Heart right ventricle (tissue), 16 donors: ENCODE results near the gene FOXRED2. TPM values are rescaled to one million over a fixed set of nuclear protein-coding genes. Genes with fewer than 3 reads are reported as not detected.

Experiments used
- ATAC-seq, 8 donors: fragments of 200-7000 bp; cut with Tn5 transposase; one replicate each; pipeline ENCODE4 v1.9.1; 2020; ENCODE audit warnings: mild to moderate bottlenecking in 8 of 8, moderate library complexity in 8 of 8, moderate number of reproducible peaks in 1 of 8
- DNase-seq, 2 donors: peaks; one replicate each; pipeline ENCODE4 v3.0.0-alpha.2; 2020
- H3K27ac ChIP-seq, 10 donors: fragments of 200-600 bp; sonication (generic) in 2 of 10; one replicate each; pipeline versions ENCODE4 v1.5.0 to v1.8.0; 2020 to 2022; ENCODE audit warnings: mild to moderate bottlenecking in 3 of 10
- H3K27me3 ChIP-seq, 7 donors: fragments of 200-600 bp; one replicate each; pipeline ENCODE4 v1.8.0; 2021 to 2022; ENCODE audit warnings: mild to moderate bottlenecking in 2 of 7
- H3K36me3 ChIP-seq, 9 donors: fragments of 200-600 bp; sonication (generic) in 1 of 9; one replicate each; pipeline versions ENCODE4 v1.5.0 to v1.8.0; 2020 to 2022; ENCODE audit warnings: mild to moderate bottlenecking in 2 of 9
- H3K4me1 ChIP-seq, 9 donors: fragments of 200-600 bp; sonication (generic) in 1 of 9; one replicate each; pipeline versions ENCODE4 v1.5.0 to v1.8.0; 2020 to 2022; ENCODE audit warnings: mild to moderate bottlenecking in 4 of 9
- H3K4me3 ChIP-seq, 10 donors: fragments of 200-600 bp; sonication (generic) in 2 of 10; one replicate each; pipeline versions ENCODE4 v1.5.0 to v1.8.0; 2020 to 2022; ENCODE audit warnings: mild to moderate bottlenecking in 7 of 10, moderate library complexity in 2 of 10
- H3K9me3 ChIP-seq, 11 donors: fragments of 200-600 bp in 10 of 11; sonication (generic) in 2 of 11; one replicate each; pipeline versions ENCODE4 v1.5.0 to v1.8.0; 2013 to 2022; ENCODE audit warnings: mild to moderate bottlenecking in 2 of 11, control low read depth in 1 of 11, moderate library complexity in 1 of 11
- WGBS, 2 donors: extraction: QIAGEN DNeasy Blood & Tissue Kit; methylation state at CpG; one replicate each; pipeline ENCODE4 v1.1.7; 2013; ENCODE audit warnings: inconsistent platforms in 1 of 2; 5-methylcytosine and 5-hydroxymethylcytosine counted together
- intact Hi-C, 10 donors: fragments of 100-400 bp; cut with DNase I; formaldehyde crosslinking; loops; one replicate each; pipeline versions ENCODE4 v1.11.1 to v1.14.2; 2022
- polyA plus RNA-seq, 2 donors: library from polyadenylated mRNA; stranded (reverse); fragments of 200-250 nt; gene quantifications; one replicate each; pipeline ENCODE4 v1.2.3, GENCODE V29; 2013
- total RNA-seq, 10 donors: library from RNA; stranded (reverse); fragmentation: NEBNext Ultra II Directional in 3 of 10; extraction: Animal tissue kit (Norgen Biotek cat#: 25700) in 3 of 10; gene quantifications; one replicate each; pipeline versions ENCODE4 v1.2.1 to v1.2.4, GENCODE V29; 2021 to 2023
- TF ChIP-seq, protein P1 (sequence below), 9 donors: fragments of 200-600 bp; sonication (generic) in 2 of 9; IDR thresholded peaks; one replicate each; pipeline versions ENCODE4 v1.5.0 to v1.8.0; 2021 to 2022; ENCODE audit warnings: antibody characterized with exemption in 9 of 9, mild to moderate bottlenecking in 5 of 9, moderate library complexity in 1 of 9
- donor health status: Arrhythmogenic right ventricular cardiomyopathy.
- donor health status: ischemic (EF 13 %, LVEDD 7.1; RV severe dilation, severe dysfunction).
- donor health status: healthy with polysubstance abuse.
- donor health status: DM: no; HTN: yes; CAD: no.
- donor health status: DM: no; HTN: no; CAD: no.
- donor health status: ischemic (EF 25% LVEDD 6.9; RV normal size, moderate dysfunction).
- donor health status: ischemic (EF 25% LVEDD 5.7; RV mildly dilated, moderate dysfunction).
- donor health status: healthy.
- donor health status: DM: yes; HTN: yes; CAD: no.
- donor health status: Ischemic cardiomyopathy.
- donor health status: ischemic (EF 35%, LVEDD 5.7; RV mildly dilated, moderate dysfunction).
- donor health status: nonischemic (EF 11% LVEDD 7.7; RV severe dilation, severe dysfunction).
- donor health status: DM: yes; HTN: yes; CAD: no.
- donor health status: PGD.
- donor health status: ischemic (EF 29% LVEDD 5.4; RV normal size, mild dysfunction).
- donor health status: nonischemic (EF 23%, LVEDD 6.1; RV moderate dilation, normal function).

Gene FOXRED2
- total and polyA plus RNA-seq, 12 donors = 2.2 to 15.7 (median 8.5) TPM

DNA sequence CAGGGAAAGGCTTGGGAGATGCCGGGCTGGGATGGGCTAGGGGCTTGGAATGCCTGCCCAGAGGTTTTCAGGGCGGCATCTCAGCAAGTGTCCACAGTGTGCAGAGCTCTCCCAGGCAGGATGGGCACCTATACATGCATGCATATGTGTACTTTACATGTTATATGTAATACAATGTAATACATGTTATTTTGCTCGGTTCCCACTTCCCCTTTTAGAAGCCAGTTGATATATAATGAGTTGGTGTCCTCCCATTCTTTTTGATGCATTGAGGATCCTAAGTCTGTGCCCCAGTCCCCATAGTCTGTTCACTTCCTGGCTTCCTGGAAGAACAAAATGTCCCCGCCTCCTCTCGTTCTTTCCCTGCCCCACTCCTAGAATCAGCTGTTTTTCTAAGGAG lies 42.2 kb upstream of the FOXRED2 start:
- H3K9me3 ChIP-seq = no peaks in the 10 kb centered on the region
- H3K36me3 ChIP-seq = no peaks in the 10 kb centered on the region
- peaks cover 0 to 2% (median 0%) of the 10 kb centered on the region in 9 donors for H3K4me1 ChIP-seq
- ATAC-seq = no peak
- no peak overlapping the region for H3K4me3 ChIP-seq
- intact Hi-C loops = loop anchor here in 8 of 10 donors (5.0 to 10.0 kb wide), 5 partner anchors 216 to 436 kb away; partner anchors contain the start of gene IFT27 (in 5 of the 8)
- H3K27me3 ChIP-seq = peaks cover 5 to 69% (median 50%) of the 10 kb centered on the region in 7 donors
- TF ChIP-seq, protein P1, sequence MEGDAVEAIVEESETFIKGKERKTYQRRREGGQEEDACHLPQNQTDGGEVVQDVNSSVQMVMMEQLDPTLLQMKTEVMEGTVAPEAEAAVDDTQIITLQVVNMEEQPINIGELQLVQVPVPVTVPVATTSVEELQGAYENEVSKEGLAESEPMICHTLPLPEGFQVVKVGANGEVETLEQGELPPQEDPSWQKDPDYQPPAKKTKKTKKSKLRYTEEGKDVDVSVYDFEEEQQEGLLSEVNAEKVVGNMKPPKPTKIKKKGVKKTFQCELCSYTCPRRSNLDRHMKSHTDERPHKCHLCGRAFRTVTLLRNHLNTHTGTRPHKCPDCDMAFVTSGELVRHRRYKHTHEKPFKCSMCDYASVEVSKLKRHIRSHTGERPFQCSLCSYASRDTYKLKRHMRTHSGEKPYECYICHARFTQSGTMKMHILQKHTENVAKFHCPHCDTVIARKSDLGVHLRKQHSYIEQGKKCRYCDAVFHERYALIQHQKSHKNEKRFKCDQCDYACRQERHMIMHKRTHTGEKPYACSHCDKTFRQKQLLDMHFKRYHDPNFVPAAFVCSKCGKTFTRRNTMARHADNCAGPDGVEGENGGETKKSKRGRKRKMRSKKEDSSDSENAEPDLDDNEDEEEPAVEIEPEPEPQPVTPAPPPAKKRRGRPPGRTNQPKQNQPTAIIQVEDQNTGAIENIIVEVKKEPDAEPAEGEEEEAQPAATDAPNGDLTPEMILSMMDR (IDR thresholded peaks at IDR 0.05) = no peak
- DNase-seq = no peak
- peak overlapping the region in 1 of 10 donors; percentile 31 for H3K27ac ChIP-seq
- 54 to 60% methylated on average over 5 of the region's 5 CpGs for WGBS, 2 donors

DNA sequence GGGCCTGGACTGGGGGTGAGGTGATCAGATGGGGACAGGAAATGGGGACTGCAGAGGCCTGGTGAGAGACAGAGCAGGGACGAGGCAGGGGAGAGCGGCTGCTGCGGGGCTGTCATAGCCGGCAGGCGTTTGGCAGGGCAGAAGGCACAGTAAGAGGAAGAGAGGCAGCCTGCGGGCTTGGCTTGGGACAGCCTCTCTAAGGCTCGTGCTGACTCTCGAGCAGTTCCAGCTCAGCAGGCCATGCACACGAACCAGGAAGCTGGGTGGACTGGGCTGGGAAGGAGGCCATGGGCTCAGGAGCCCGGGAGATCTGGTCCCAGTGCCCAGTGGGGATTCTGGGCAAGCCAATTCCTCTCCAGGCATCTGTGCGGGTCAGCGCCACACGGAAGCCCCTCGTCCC lies 41.8 kb upstream of the FOXRED2 start:
- no peaks in the 10 kb centered on the region for H3K36me3 ChIP-seq
- H3K27me3 ChIP-seq = peaks cover 5 to 69% (median 47%) of the 10 kb centered on the region in 7 donors
- H3K4me3 ChIP-seq = no peak overlapping the region
- peak overlapping the region in 1 of 10 donors; percentile 31 for H3K27ac ChIP-seq
- ATAC-seq (peak in 3 of 8 donors; percentile 34 to 61 (median 59)), DNase-seq (peak in 1 of 2 donors; percentile 31)
- TF ChIP-seq, protein P1 (IDR thresholded peaks at IDR 0.05) = no peak
- H3K4me1 ChIP-seq = peaks cover 0 to 2% (median 0%) of the 10 kb centered on the region in 9 donors
- H3K9me3 ChIP-seq = no peaks in the 10 kb centered on the region
- intact Hi-C loops = loop anchor here in 8 of 10 donors (5.0 to 10.0 kb wide), 5 partner anchors 216 to 436 kb away; partner anchors contain the start of gene IFT27 (in 5 of the 8)
- 42 to 46% methylated on average over 14 of the region's 14 CpGs for WGBS, 2 donors

DNA sequence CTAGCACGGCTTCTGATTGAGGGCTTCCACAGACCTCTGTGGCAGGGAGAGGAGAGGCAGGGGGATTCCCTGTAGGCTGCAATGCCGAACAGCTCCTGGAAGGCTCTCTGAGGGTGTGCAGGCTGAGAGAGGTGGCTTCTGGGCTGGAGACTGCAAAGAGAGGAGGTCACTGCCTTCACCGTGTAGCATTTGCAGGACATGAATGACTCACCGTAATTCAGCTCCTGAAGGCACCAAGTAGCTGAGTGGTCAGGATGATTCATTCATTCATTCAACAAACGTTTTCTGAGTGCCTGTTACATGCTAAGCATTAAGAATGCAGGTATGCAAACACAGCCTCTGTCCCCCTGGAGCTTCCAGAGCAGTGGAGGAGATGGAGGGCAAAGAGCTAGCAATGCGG lies 40.1 kb upstream of the FOXRED2 start:
- no peaks in the 10 kb centered on the region for H3K36me3 ChIP-seq
- H3K4me1 ChIP-seq = peaks cover 0 to 4% (median 0%) of the 10 kb centered on the region in 9 donors
- H3K27me3 ChIP-seq = peaks cover 5 to 54% (median 36%) of the 10 kb centered on the region in 7 donors
- intact Hi-C loops = loop anchor here in 8 of 10 donors (1.0 to 10.0 kb wide), 7 partner anchors 218 to 438 kb away; partner anchors contain the start of gene IFT27 (in 5 of the 8)
- DNase-seq (no peak), ATAC-seq (no peak)
- TF ChIP-seq, protein P1 (IDR thresholded peaks at IDR 0.05) = no peak
- no peak overlapping the region for H3K27ac ChIP-seq
- no peak overlapping the region for H3K4me3 ChIP-seq
- WGBS, 2 donors = 45 to 46% methylated on average over 6 of the region's 6 CpGs
- no peaks in the 10 kb centered on the region for H3K9me3 ChIP-seq

DNA sequence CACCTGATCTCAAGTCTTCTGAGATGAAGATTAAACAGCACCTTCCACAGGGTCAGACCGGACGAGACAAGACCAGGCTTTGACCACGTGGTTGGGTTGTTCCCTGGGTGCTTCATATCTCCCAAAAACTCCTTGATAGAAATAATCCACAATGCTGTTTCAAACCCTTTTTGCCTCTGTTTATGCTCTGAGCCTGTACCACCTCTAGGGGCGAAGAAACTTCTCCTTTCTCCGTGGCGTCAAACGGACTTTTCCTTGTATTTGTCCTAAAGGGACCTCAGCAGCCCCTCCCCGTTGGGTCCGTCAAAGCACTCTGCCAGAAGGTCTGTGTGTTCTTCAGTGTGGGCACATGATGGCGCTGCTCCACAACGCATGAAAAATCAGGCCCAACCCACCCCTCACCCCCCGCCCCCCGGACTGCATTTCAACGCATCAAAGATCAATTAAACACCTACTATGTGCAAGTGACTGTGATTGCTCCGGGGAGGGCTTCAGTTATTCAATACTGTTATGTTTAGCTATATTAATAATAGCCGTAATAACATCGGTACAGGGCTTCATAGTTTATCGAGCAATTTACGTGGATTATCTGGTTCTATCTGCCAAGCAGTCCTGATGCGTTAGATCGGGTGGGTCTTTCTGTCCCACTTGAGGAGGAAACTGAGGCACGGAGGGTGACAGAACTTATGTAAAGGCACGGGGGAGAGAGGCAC lies 39.4 kb upstream of the FOXRED2 start:
- DNase-seq = peak in 1 of 2 donors; percentile 25
- TF ChIP-seq, protein P1 (IDR thresholded peaks at IDR 0.05) = peak in 8 of 9 donors; percentile 33 to 72 (median 62)
- intact Hi-C loops = loop anchor here in 8 of 10 donors (1.0 to 10.0 kb wide), 7 partner anchors 219 to 439 kb away; partner anchors contain the start of gene IFT27 (in 5 of the 8)
- H3K4me1 ChIP-seq = peaks cover 0 to 5% (median 0%) of the 10 kb centered on the region in 9 donors
- H3K36me3 ChIP-seq = no peaks in the 10 kb centered on the region
- H3K27ac ChIP-seq = no peak overlapping the region
- peaks cover 5 to 49% (median 29%) of the 10 kb centered on the region in 7 donors for H3K27me3 ChIP-seq
- peak in 7 of 8 donors; percentile 57 to 71 (median 64) for ATAC-seq
- WGBS, 2 donors = 24 to 25% methylated on average over 23 of the region's 23 CpGs
- H3K4me3 ChIP-seq = no peak overlapping the region
- H3K9me3 ChIP-seq = no peaks in the 10 kb centered on the region
